AG09309 (cell line): ENCODE data around the gene GTPBP10.

ENCODE experiments used
- DNase-seq: peaks from one replicate; pipeline ENCODE4 v3.0.0-alpha.2; 2010; ENCODE audit warnings: low read depth
- H3K4me3 ChIP-seq: 2 replicates; pipeline ENCODE4 v1.5.1; 2011; ENCODE audit warnings: mild to moderate bottlenecking, low read depth, low read length, moderate library complexity; ENCODE audit not compliant: control insufficient read depth
- TF ChIP-seq, protein P1 (sequence below): IDR thresholded peaks from 2 replicates; pipeline ENCODE4 v1.5.1; 2011; ENCODE audit warnings: mild to moderate bottlenecking, low read depth, low read length, inconsistent platforms; ENCODE audit not compliant: insufficient read depth, control insufficient read depth; ENCODE audit errors: missing control alignments

GTPBP10 gene

DNA sequence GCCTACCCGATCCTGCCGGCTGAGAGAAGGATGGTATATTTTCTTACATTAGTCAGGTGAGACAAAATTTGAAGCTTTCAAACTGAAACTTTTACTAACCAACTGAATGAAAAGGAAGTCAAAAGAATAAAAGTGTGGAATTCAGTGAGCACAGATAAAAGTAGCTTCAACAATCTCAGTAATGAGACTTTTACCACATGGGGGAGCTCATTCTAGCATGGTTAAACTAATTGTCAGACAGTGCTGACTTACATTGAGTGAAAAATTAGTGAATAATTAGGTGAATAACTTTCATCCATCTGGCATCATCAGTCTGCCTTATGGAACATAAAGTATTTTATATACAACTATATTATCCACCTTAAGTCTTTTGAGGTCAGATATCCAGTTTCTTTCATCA, 33.8 kb upstream of the GTPBP10 start:
- TF ChIP-seq, protein P1, sequence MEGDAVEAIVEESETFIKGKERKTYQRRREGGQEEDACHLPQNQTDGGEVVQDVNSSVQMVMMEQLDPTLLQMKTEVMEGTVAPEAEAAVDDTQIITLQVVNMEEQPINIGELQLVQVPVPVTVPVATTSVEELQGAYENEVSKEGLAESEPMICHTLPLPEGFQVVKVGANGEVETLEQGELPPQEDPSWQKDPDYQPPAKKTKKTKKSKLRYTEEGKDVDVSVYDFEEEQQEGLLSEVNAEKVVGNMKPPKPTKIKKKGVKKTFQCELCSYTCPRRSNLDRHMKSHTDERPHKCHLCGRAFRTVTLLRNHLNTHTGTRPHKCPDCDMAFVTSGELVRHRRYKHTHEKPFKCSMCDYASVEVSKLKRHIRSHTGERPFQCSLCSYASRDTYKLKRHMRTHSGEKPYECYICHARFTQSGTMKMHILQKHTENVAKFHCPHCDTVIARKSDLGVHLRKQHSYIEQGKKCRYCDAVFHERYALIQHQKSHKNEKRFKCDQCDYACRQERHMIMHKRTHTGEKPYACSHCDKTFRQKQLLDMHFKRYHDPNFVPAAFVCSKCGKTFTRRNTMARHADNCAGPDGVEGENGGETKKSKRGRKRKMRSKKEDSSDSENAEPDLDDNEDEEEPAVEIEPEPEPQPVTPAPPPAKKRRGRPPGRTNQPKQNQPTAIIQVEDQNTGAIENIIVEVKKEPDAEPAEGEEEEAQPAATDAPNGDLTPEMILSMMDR: peak; percentile 28
- H3K4me3 ChIP-seq: no peak overlapping the region
- no peak for DNase-seq

DNA sequence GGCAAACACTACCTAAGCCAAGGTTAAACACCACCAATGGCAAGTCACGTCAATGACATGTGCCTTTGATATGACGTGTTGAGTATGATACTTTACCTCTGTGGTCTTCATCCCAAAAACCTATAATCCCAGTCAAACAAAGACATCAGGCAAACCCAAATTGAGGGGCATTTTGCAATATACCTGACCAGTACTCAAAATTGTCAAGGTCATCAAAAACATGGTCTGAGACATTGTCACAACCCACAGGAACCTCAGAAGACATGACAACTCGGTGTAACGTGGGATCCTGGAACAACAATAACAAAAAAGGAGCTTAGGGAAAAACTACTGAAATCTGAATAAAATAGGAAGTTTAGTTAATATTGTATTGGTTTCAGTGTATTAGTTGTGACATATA, 32.6 kb upstream of the GTPBP10 start:
- no peak for DNase-seq
- H3K4me3 ChIP-seq: no peak overlapping the region
- TF ChIP-seq, protein P1: no peak

DNA sequence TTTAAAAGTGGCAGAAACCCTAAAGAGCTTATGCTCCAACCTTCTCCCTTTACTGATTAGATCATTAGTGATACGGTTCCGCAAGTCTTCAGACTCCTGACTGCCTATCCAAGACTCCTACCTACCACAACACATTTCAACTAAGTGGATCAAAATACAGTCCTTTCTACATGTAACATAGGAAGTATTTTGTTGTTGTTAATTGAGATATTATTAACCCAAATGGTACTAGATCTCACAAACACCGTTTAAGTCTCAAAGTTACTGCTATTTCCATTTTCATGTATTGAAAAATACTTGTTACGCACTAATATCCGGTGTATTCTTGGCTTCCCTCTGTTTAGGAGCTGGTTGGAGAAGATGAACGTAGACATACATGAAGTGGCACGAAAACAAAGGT, 26.5 kb upstream of the GTPBP10 start:
- TF ChIP-seq, protein P1: no peak
- no peak for DNase-seq
- no peak overlapping the region for H3K4me3 ChIP-seq

DNA sequence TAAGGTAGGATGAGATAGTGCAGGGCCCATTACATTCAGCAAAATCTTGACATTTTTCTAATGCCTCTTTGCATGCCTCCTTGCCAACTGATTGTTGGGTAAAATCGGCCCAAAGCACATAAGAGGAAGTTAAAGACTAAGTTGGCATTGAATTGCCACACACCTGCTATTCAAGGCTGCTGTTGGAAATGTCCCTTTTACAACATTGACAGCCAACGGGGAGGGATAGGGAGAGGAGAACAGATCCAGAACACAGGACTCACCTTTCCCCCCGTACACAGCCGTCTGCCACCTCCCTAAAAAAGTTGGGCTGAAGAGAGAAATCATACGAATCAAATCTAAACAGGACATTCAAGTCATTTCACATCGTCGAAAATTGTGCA, 26.1 kb upstream of the GTPBP10 start:
- no peak for DNase-seq
- TF ChIP-seq, protein P1: no peak
- H3K4me3 ChIP-seq: no peak overlapping the region; the same call in 1 of the 2 replicates

DNA sequence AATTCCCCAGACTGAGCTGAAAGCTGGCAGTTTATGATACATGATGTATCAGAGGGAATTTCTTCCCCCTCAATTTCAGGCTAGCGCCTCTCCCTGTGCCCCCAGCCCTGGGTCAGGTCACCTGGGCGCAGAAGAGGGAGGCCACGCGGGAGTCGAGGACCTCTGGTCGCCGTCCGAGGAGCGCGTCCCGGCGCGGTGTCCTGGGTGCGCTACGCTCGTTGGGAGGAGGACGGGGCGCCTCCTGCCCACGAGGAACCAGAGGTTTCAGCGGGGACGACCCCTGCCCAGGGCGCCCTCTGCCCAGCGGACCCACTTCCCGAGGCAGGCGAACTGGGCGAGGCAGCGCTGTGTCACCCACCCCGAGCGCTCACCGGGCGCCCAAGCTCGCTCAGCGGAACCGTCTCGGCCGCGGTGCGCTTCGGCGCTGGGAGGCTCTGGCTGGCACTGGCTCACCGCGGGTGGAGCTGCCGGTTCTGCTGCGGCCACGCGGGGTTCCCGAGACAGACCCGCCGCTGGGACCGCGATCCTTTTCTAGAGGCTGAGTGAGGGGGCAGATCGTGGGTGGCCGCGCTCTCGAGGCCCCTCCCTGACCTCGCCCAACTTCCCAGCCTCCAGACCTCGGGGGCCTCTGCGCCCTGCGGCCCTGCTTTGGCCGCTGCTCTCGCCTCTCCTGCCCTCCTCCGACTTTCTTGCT, 25.6 kb upstream of the GTPBP10 start, which contains the start of gene FAM237B:
Gene FAM237B (minus strand): TSS at position 504 of the 694 bp plus-strand sequence. CDS start 1,556 bp downstream, outside the sequence.
- no peak for DNase-seq
- TF ChIP-seq, protein P1: no peak
- peak within 1 kb of the TSS; percentile 37 for H3K4me3 ChIP-seq

DNA sequence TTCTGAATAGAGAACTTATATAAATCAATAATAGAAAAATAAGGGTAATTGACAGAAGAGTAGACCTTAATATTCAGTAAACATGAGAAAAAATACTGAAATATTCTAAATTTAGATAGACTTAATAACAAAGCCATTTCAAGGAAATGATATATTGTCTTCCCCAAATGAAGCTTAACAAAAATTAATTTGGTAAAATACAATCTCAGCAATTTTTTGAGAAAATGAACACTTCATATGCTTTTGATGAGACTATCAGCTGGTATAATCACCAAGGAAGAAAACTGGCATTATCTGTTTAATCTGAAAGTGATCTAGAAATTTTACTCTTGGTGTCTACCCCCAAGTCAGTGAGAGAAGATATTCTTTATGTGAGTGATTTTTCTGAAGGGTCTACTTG, 23.7 kb upstream of the GTPBP10 start:
- no peak for DNase-seq
- TF ChIP-seq, protein P1: no peak
- H3K4me3 ChIP-seq: no peak overlapping the region
